Omental fat pad (tissue), 4 donors: ENCODE measurements around the gene CLEC16A. TPM values are rescaled to one million over a fixed set of nuclear protein-coding genes. Genes with fewer than 3 reads are reported as not detected.

Experiments used
- ATAC-seq: fragments of 150-250 bp; one replicate; pipeline ENCODE4 v1.9.1; 2016; ENCODE audit warnings: mild to moderate bottlenecking, moderate library complexity; ENCODE audit not compliant: low FRiP score
- DNase-seq: peaks from one replicate; pipeline ENCODE4 v3.0.0-alpha.2; 2019; ENCODE audit warnings: low spot score
- total RNA-seq, 4 donors: library from RNA; depleted of rRNA; stranded (reverse); fragments of >200 nt; gene quantifications; one replicate each; pipeline ENCODE4 v1.1.0, GENCODE V29; 2016
- TF ChIP-seq, protein P1 (sequence below), 3 donors: fragments of 450-650 bp; IDR thresholded peaks; one replicate each; pipeline ENCODE4 v1.5.1; 2016 to 2017; ENCODE audit warnings: antibody characterized with exemption in 3 of 3, mild to moderate bottlenecking in 3 of 3, moderate library complexity in 2 of 3

The CLEC16A gene
- total RNA-seq, 4 donors from 2014 or later, result 24.0 to 36.9 (median 29.5) TPM

DNA sequence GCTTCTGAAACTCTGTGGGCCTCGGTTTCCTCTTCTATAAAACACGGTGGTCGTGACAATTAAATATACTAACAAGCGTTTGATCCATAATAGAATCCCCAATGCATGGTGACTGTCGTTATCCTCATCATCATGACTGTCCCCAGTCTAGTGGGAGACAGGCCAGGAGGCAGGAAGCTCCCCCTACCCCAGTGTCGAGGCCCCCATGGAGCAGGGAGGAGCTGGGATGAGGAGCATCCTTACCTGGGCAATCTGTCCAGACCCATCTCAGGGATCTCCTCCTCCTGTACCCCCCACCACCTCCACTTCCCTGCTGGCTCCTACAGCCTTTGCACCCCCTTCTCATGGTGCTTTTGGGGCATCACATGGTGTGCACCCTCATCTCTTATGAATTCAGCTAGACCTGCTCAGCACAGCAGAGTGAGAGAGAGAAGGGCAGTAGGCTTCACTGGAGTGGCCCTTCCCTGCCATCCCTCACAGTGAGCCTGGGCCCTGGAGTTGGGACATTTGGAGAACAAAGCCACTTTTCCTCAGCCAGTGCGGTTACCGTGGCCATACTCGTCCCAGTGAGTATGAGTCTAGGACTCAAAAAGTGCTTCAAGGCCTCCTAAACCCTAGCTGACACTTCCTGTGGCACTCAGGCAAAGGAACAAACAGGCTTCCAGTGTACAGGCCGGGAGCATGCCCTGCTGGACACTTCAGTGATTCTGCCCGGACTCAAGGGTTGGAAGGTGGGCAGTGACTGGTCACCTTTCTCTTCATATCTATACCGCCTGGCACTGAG lies 148.6 kb downstream of the CLEC16A start:
- ATAC-seq (no peak), DNase-seq (no peak)
- TF ChIP-seq, protein P1, sequence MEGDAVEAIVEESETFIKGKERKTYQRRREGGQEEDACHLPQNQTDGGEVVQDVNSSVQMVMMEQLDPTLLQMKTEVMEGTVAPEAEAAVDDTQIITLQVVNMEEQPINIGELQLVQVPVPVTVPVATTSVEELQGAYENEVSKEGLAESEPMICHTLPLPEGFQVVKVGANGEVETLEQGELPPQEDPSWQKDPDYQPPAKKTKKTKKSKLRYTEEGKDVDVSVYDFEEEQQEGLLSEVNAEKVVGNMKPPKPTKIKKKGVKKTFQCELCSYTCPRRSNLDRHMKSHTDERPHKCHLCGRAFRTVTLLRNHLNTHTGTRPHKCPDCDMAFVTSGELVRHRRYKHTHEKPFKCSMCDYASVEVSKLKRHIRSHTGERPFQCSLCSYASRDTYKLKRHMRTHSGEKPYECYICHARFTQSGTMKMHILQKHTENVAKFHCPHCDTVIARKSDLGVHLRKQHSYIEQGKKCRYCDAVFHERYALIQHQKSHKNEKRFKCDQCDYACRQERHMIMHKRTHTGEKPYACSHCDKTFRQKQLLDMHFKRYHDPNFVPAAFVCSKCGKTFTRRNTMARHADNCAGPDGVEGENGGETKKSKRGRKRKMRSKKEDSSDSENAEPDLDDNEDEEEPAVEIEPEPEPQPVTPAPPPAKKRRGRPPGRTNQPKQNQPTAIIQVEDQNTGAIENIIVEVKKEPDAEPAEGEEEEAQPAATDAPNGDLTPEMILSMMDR (IDR thresholded peaks at IDR 0.05), result no peak

GRCh38 chr16:11093572-11094074 lies 149.3 kb downstream of the CLEC16A start:
- TF ChIP-seq, protein P1 (IDR thresholded peaks at IDR 0.05), result no peak
- ATAC-seq, result no peak
- DNase-seq, result no peak

DNA sequence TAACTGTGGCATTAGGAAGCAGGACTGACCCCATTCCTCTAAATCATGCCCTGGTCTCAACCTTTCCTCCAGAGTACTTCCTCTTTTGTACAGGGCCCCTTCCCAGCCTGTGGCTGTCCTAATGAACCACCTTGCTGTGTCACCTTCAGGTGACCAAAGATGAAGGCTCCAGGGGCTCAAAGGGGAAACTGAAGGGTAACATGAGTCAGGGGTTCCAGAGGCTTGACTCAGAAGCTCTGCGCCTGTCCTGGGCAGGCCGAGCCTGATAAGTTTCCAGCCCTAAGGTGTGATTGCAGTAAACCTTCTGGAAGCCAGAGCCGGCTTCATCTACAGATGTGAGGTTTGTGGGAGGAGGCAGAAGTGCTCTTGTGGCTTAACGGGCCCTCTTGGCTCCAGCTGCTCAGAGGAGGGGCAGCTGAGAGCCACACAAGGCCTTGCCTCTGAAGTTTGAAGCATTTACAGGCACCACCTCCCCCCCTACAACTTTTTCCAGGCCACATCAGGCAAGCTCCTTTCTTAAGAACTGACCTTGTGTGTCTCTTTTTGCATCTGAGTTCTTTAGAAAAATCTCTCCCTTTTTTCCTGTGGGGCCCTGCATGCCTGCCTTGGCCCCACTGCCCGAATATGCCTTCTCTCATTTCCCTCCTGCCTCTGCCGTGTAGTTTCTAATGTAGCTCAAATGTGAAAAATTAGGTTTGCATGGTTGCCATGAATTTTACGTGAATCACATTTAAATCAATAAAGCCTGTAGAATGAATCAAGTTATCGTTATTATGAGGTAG lies 149.9 kb downstream of the CLEC16A start:
- DNase-seq (no peak), ATAC-seq (no peak)
- TF ChIP-seq, protein P1 (IDR thresholded peaks at IDR 0.05), result no peak

DNA sequence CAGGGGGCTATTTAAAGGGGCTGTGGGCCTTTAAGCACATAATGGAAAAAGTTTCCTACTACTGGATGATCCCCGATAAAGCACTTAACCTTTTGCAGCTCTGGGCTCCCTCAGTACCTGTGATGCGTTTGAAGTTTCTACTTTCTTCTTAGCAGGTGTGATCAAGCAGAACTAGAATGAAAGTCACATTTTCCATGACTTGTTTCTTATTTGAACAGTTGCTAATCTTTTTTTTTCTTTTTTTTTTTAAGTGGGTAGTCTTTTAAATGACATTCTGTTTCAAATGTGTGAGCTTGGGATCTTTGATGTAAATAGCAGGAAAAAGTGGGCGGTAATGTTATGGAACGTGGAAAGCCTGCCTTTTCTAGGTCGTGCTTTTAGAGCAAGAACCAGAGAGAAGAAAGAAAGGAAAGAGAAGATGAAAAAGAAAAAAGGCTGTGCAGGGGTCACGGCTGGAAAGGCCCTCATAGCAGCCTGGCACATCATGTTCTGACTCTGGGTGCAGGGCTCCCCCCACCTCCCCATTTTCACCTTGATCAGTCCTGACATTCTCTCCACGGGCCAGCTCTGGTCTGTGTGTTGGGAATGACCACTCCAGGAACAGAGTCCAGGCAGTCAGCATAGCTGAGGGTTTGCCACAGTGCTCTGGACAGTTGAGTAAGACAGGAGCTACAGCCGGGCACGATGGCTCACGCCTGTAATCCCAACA lies 150.6 kb downstream of the CLEC16A start:
- no peak for DNase-seq
- TF ChIP-seq, protein P1 (IDR thresholded peaks at IDR 0.05), result no peak
- no peak for ATAC-seq

DNA sequence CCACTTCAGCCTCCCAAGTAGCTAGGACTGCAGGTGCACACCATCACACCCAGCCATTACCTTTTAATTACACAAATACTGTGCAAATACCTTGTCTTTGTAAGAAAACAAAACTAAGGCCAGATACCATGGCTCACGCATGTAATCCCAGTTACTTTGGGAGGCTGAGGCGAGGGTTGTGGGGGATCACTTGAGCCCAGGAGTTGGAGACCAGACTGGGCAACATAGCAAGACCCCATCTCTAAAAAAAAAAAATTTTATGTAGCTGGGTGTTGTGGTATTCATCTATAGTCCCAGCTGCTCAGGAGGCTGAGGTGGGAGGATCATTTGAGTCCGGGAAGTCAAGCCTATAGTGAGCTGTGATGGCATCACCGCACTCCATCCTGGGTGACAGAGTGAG lies 151.6 kb downstream of the CLEC16A start:
- DNase-seq (no peak), ATAC-seq (no peak)
- TF ChIP-seq, protein P1 (IDR thresholded peaks at IDR 0.05), result no peak

- DNase-seq, result no peak
- no peak for ATAC-seq
- TF ChIP-seq, protein P1 (IDR thresholded peaks at IDR 0.05), result no peak
Observed at GRCh38 chr16:11097094-11097786, 152.9 kb downstream of the CLEC16A start.
